BE2C (cell line): ENCODE measurements around the gene ANKRD53. TPM values are rescaled to one million over a fixed set of nuclear protein-coding genes. Genes with fewer than 3 reads are reported as not detected.

ENCODE experiments used
- DNase-seq: peaks from one replicate; pipeline ENCODE4 v3.0.0-alpha.2; 2020
- H3K27me3 ChIP-seq: fragments of 250-450 bp; sonication (Bioruptor Pico); 2 replicates; pipeline ENCODE4 v1.5.1; 2020; ENCODE audit warnings: mild to moderate bottlenecking
- H3K36me3 ChIP-seq: fragments of 250-450 bp; sonication (Bioruptor Pico); 2 replicates; pipeline ENCODE4 v1.5.1; 2020; ENCODE audit warnings: mild to moderate bottlenecking
- H3K4me1 ChIP-seq: fragments of 250-450 bp; sonication (Bioruptor Pico); 2 replicates; pipeline ENCODE4 v1.5.1; 2020
- H3K4me3 ChIP-seq: 2 replicates; pipeline ENCODE4 v1.5.1; 2011; ENCODE audit warnings: low read depth, low read length
- H3K9me3 ChIP-seq: fragments of 250-450 bp; sonication (Bioruptor Pico); 2 replicates; pipeline ENCODE4 v1.5.1; 2020
- polyA plus RNA-seq: library from polyadenylated mRNA; unstranded; fragments of >200 nt; gene quantifications from one replicate; pipeline ENCODE4 v1.2.1, GENCODE V29; 2012; ENCODE audit warnings: low read depth, missing spikeins; ENCODE audit not compliant: insufficient read length, insufficient read depth
- TF ChIP-seq, protein P1 (sequence below): IDR thresholded peaks from 2 replicates; pipeline ENCODE4 v1.5.1; 2012; ENCODE audit warnings: mild to moderate bottlenecking, low read depth, low read length

Gene ANKRD53, protein sequence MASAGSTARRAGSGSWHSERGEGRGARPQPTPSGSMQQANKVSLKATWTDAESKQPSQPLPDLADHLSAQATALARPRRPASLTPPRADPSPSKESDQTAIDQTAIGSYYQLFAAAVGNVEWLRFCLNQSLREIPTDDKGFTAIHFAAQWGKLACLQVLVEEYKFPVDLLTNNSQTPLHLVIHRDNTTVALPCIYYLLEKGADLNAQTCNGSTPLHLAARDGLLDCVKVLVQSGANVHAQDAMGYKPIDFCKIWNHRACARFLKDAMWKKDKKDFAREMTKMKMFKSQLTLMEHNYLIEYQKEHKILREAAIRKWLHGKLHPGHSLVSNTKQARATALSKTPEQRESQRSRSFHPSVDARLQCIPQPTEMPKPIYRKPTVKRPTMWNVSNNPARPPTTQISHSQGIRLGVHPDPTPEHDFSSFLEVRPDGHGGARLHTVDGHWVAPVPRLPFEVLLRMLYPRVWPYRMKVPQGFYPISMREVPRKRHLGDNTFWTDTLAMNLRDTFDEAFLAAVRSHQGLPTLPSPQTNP
- 1.6 TPM for polyA plus RNA-seq

DNA sequence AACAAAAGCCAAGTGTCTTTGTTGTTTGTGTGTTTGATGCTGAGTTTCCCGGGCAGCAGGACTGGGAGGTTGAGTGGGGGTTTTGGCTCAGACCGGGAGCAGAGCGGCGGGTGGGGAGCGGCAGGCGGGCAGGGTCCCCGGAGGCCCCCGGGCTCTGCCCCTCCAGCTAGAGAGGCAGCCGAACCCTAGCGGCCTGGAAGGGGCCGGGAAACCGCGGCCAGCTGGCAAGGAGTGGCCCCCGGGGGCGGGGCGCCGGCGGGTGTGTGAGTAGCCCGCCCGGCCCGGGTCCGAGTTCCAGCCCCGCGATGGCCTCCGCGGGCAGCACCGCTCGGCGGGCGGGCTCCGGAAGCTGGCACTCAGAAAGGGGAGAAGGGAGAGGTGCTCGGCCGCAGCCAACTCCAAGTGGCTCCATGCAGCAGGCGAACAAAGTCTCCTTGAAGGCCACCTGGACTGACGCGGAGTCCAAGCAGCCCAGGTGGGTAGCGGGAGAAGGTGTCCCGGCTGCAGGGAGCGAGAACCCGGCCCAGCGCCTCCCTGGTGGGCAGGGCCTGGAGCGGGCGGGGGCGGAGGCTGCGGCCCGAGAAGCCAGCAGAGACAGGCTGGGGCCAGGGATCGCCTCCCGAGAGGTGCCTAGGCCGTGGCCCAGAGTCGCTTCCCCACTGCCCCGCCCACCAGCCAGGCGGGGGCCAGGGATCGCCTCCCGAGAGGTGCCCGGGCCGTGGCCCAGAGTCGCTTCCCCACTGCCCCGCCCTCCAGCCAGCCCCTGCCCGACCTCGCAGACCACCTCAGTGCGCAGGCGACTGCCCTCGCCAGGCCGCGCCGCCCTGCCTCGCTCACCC is at the start of gene ANKRD53:
ANKRD53 (plus strand) TSS at position 290 of the 839 bp plus-strand sequence; CDS start at position 306, 16 bp downstream.
- H3K9me3 ChIP-seq = no peaks in the 10 kb centered on the region
- H3K4me1 ChIP-seq = no peaks in the 10 kb centered on the region
- TF ChIP-seq, protein P1, sequence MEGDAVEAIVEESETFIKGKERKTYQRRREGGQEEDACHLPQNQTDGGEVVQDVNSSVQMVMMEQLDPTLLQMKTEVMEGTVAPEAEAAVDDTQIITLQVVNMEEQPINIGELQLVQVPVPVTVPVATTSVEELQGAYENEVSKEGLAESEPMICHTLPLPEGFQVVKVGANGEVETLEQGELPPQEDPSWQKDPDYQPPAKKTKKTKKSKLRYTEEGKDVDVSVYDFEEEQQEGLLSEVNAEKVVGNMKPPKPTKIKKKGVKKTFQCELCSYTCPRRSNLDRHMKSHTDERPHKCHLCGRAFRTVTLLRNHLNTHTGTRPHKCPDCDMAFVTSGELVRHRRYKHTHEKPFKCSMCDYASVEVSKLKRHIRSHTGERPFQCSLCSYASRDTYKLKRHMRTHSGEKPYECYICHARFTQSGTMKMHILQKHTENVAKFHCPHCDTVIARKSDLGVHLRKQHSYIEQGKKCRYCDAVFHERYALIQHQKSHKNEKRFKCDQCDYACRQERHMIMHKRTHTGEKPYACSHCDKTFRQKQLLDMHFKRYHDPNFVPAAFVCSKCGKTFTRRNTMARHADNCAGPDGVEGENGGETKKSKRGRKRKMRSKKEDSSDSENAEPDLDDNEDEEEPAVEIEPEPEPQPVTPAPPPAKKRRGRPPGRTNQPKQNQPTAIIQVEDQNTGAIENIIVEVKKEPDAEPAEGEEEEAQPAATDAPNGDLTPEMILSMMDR = no peak
- no peak for DNase-seq
- peak within 1 kb of the TSS; percentile 67 for H3K4me3 ChIP-seq
- H3K36me3 ChIP-seq = no peaks in the 10 kb centered on the region
- H3K27me3 ChIP-seq = no peaks in the 10 kb centered on the region

GRCh38 chr2:70930371-70931329 is 47.8 kb upstream of the ANKRD53 start:
- Histone ChIP-seq H3K4me1 (no peaks in the 10 kb centered on the region), H3K36me3 (no peaks in the 10 kb centered on the region), H3K9me3 (no peaks in the 10 kb centered on the region), H3K27me3 (no peaks in the 10 kb centered on the region), H3K4me3 (no peak overlapping the region)
- no peak for DNase-seq
- TF ChIP-seq, protein P1 = no peak

DNA sequence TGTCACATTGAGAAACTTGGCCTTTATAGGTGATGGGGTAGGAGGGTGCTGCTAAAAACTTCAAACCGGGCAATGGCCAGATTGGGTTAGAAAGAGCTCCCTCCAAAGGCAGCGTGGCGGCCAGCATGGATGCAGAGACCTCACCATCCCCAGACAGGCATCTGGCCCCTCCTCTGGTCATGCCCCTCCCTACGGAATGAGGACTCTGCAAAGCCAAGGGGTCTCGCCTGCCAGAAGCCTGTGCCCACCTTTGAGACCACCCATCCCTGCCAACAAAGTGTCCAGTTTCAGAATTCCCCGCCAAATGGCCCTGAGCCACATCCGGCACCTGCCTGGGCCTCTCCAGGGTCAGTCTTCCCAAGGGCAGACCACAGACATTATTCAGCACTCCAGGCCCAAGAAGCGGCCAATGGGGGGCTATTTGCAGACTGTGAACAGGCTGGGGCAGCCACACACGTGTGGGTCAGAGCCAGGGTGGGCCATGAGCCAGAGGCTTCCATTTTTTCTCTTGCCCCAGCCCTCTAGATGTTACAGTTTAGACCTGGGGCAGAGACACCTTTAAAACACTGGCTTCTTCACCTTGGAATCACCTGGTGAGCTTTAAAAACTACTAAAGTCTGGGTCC is 46.9 kb upstream of the ANKRD53 start:
- no peaks in the 10 kb centered on the region for H3K9me3 ChIP-seq
- H3K4me3 ChIP-seq = no peak overlapping the region
- no peaks in the 10 kb centered on the region for H3K27me3 ChIP-seq
- H3K36me3 ChIP-seq = no peaks in the 10 kb centered on the region
- TF ChIP-seq, protein P1 = no peak
- DNase-seq = no peak
- H3K4me1 ChIP-seq = no peaks in the 10 kb centered on the region

- TF ChIP-seq, protein P1 = no peak
- no peak for DNase-seq
- Histone ChIP-seq H3K36me3 (no peaks in the 10 kb centered on the region), H3K4me3 (no peak overlapping the region), H3K27me3 (no peaks in the 10 kb centered on the region), H3K9me3 (no peaks in the 10 kb centered on the region), H3K4me1 (no peaks in the 10 kb centered on the region)
Measured at GRCh38 chr2:70932631-70933230, 45.7 kb upstream of the ANKRD53 start.

DNA sequence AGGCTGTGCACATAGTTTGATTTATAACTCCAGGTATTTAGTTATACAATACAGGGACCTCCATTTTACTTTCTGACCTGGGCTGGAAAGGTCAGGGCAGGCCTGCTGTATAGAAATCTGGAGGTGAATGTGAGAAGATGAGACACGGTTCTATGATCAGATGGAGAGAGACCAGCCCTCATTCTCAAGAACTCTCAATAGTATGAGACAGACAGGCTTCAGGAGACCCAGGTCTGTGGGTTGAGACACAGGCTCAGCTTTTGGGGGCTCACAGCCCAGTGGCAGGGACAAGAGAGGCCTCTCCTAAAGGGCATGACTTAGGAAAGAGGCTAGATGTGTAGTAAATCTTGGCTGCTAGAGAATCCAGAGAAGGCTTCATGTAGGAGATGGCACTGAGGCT is 43.4 kb upstream of the ANKRD53 start:
- no peaks in the 10 kb centered on the region for H3K27me3 ChIP-seq
- H3K4me1 ChIP-seq = no peaks in the 10 kb centered on the region
- no peaks in the 10 kb centered on the region for H3K36me3 ChIP-seq
- no peak overlapping the region for H3K4me3 ChIP-seq
- TF ChIP-seq, protein P1 = no peak
- no peak for DNase-seq
- no peaks in the 10 kb centered on the region for H3K9me3 ChIP-seq
